ENCODE data around the gene CDH4. TPM values are rescaled to one million over a fixed set of nuclear protein-coding genes. Genes with fewer than 3 reads are reported as not detected.

CDH4 gene
- total RNA-seq, 1 donor from 2014 or later, result 3.2 TPM

- Histone ChIP-seq H3K9ac (ENCODE audit: low read length) (no peak overlapping the region), H3K4me1 (ENCODE audit: insufficient read depth, low read length) (no peaks in the 10 kb centered on the region), H3K27me3 (ENCODE audit: insufficient read depth, low read length) (no peaks in the 10 kb centered on the region), H3K79me2 (ENCODE audit: insufficient read depth, low read length) (no peaks in the 10 kb centered on the region), H3K4me2 (ENCODE audit: low read length) (no peak overlapping the region), H3K9me3 (ENCODE audit: insufficient read depth, low read depth, low read length) (no peaks in the 10 kb centered on the region), H3K27ac (ENCODE audit: low read depth, low read length) (no peak overlapping the region), H3K4me3 (ENCODE audit: insufficient read depth, low read depth, low read length) (no peak overlapping the region), H4K20me1 (ENCODE audit: insufficient read depth, low read length) (no peaks in the 10 kb centered on the region), H2AFZ (ENCODE audit: low read depth, low read length) (no peak overlapping the region), H3K36me3 (ENCODE audit: insufficient read depth, low read length) (no peaks in the 10 kb centered on the region)
- H3K27ac Mint-ChIP-seq (ENCODE audit: unreplicated experiment), result no peak overlapping the region
- H3K4me1 Mint-ChIP-seq (ENCODE audit: low read depth, unreplicated experiment), result peaks cover 2% of the 10 kb centered on the region
- peaks cover 1% of the 10 kb centered on the region for H3K36me3 Mint-ChIP-seq (ENCODE audit: low read depth, unreplicated experiment)
- no peak overlapping the region for H3K4me3 Mint-ChIP-seq (ENCODE audit: unreplicated experiment)
- TF ChIP-seq EZH2 (IDR thresholded peaks at IDR 0.05; ENCODE audit: insufficient read depth, low read length) (no peak), CTCF (IDR thresholded peaks at IDR 0.05; ENCODE audit: insufficient read depth, low read depth, low read length) (no peak)
- H3K9me3 Mint-ChIP-seq (ENCODE audit: unreplicated experiment), result peaks cover 8% of the 10 kb centered on the region
- peaks cover 57% of the 10 kb centered on the region for H3K27me3 Mint-ChIP-seq (ENCODE audit: low read depth, unreplicated experiment)
- DNase-seq (ENCODE audit: low read depth), result no peak
- no peak for FAIRE-seq
These were observed 394.4 kb downstream of the CDH4 start for GRCh38 chr20:61646453-61646852.

- TF ChIP-seq CTCF (IDR thresholded peaks at IDR 0.05; ENCODE audit: insufficient read depth, low read depth, low read length), result no peak
- TF ChIP-seq EZH2 (IDR thresholded peaks at IDR 0.05; ENCODE audit: insufficient read depth, low read length), result no peak
- Histone ChIP-seq H3K4me3 (ENCODE audit: insufficient read depth, low read depth, low read length) (no peak overlapping the region), H3K27ac (ENCODE audit: low read depth, low read length) (no peak overlapping the region), H3K9me3 (ENCODE audit: insufficient read depth, low read depth, low read length) (no peaks in the 10 kb centered on the region), H3K4me2 (ENCODE audit: low read length) (no peak overlapping the region), H3K36me3 (ENCODE audit: insufficient read depth, low read length) (no peaks in the 10 kb centered on the region), H2AFZ (ENCODE audit: low read depth, low read length) (no peak overlapping the region), H4K20me1 (ENCODE audit: insufficient read depth, low read length) (no peaks in the 10 kb centered on the region), H3K79me2 (ENCODE audit: insufficient read depth, low read length) (no peaks in the 10 kb centered on the region), H3K4me1 (ENCODE audit: insufficient read depth, low read length) (no peaks in the 10 kb centered on the region), H3K9ac (ENCODE audit: low read length) (no peak overlapping the region), H3K27me3 (ENCODE audit: insufficient read depth, low read length) (no peaks in the 10 kb centered on the region)
- peaks cover 1% of the 10 kb centered on the region for H3K36me3 Mint-ChIP-seq (ENCODE audit: low read depth, unreplicated experiment)
- no peak overlapping the region for H3K27ac Mint-ChIP-seq (ENCODE audit: unreplicated experiment)
- peaks cover 2% of the 10 kb centered on the region for H3K4me1 Mint-ChIP-seq (ENCODE audit: low read depth, unreplicated experiment)
- FAIRE-seq (no peak), DNase-seq (ENCODE audit: low read depth) (no peak)
- H3K9me3 Mint-ChIP-seq (ENCODE audit: unreplicated experiment), result peaks cover 8% of the 10 kb centered on the region
- no peak overlapping the region for H3K4me3 Mint-ChIP-seq (ENCODE audit: unreplicated experiment)
- H3K27me3 Mint-ChIP-seq (ENCODE audit: low read depth, unreplicated experiment), result peaks cover 61% of the 10 kb centered on the region
These were observed 394.9 kb downstream of the CDH4 start for GRCh38 chr20:61646986-61647385.

GRCh38 chr20:61647702-61648101, 395.6 kb downstream of the CDH4 start:
- H3K4me1 Mint-ChIP-seq (ENCODE audit: low read depth, unreplicated experiment), result peaks cover 2% of the 10 kb centered on the region
- no peak for DNase-seq (ENCODE audit: low read depth)
- H3K27me3 Mint-ChIP-seq (ENCODE audit: low read depth, unreplicated experiment), result peaks cover 55% of the 10 kb centered on the region
- H2AFZ ChIP-seq (ENCODE audit: low read depth, low read length), result no peak overlapping the region
- no peaks in the 10 kb centered on the region for H3K36me3 ChIP-seq (ENCODE audit: insufficient read depth, low read length)
- no peak overlapping the region for H3K4me3 ChIP-seq (ENCODE audit: insufficient read depth, low read depth, low read length)
- H3K27me3 ChIP-seq (ENCODE audit: insufficient read depth, low read length), result no peaks in the 10 kb centered on the region
- H3K4me2 ChIP-seq (ENCODE audit: low read length), result no peak overlapping the region
- peaks cover 6% of the 10 kb centered on the region for H3K9me3 Mint-ChIP-seq (ENCODE audit: unreplicated experiment)
- TF ChIP-seq CTCF (IDR thresholded peaks at IDR 0.05; ENCODE audit: insufficient read depth, low read depth, low read length), result no peak
- TF ChIP-seq EZH2 (IDR thresholded peaks at IDR 0.05; ENCODE audit: insufficient read depth, low read length), result no peak
- H3K79me2 ChIP-seq (ENCODE audit: insufficient read depth, low read length), result no peaks in the 10 kb centered on the region
- no peak overlapping the region for H3K27ac Mint-ChIP-seq (ENCODE audit: unreplicated experiment)
- H3K9me3 ChIP-seq (ENCODE audit: insufficient read depth, low read depth, low read length), result no peaks in the 10 kb centered on the region
- no peak overlapping the region for H3K27ac ChIP-seq (ENCODE audit: low read depth, low read length)
- H3K4me1 ChIP-seq (ENCODE audit: insufficient read depth, low read length), result no peaks in the 10 kb centered on the region
- FAIRE-seq, result no peak
- no peak overlapping the region for H3K9ac ChIP-seq (ENCODE audit: low read length)
- no peaks in the 10 kb centered on the region for H4K20me1 ChIP-seq (ENCODE audit: insufficient read depth, low read length)
- H3K36me3 Mint-ChIP-seq (ENCODE audit: low read depth, unreplicated experiment), result peaks cover 1% of the 10 kb centered on the region
- no peak overlapping the region for H3K4me3 Mint-ChIP-seq (ENCODE audit: unreplicated experiment)

All from astrocyte (in vitro differentiated cells and primary cell).